Measurements from ENCODE around the gene POFUT1. TPM values are rescaled to one million over a fixed set of nuclear protein-coding genes. Genes with fewer than 3 reads are reported as not detected.

POFUT1 gene
- total and polyA plus RNA-seq, 2 donors (not counting 3 experiments of a cell fraction or from before 2014, with no cell fraction given), result 29.0 to 51.4 TPM

DNA sequence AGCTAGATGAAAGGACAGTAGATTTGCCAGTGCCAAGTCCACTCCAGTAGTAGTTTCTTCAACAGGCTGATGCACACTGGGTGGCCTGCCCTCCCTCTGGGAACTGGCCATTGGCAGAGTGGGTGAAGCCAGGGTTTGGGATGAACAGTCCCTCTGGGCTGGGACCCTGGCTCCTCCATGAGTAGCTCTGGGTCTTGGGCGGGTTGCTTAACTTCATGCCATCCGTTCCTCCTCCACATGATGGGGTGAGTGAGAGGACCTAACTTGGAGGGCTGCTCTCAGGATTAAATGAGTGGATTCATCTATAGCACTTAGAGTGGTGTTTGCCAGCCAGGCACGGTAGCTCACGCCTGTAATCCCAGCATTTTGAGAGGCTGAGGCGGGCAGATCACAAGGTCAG, 47.3 kb upstream of the POFUT1 start:
- H3K9me3 ChIP-seq (replicated peaks; ENCODE audit: control insufficient read depth, insufficient read depth, low read length), result no peaks in the 10 kb centered on the region
- H3K9ac ChIP-seq (replicated peaks; ENCODE audit: extremely low read depth, insufficient read depth, low read length), result no peak overlapping the region
- intact Hi-C loops (cut with micrococcal nuclease) (loop anchor here (10.0 kb wide), 1 partner anchor 284 kb away; no protein-coding TSS in a partner anchor), dilution Hi-C loops (cut with MboI; ENCODE audit: extremely low pct_ligation_motif_present, low sequenced_read_pairs) (no loop called here)
- H3K4me1 ChIP-seq (ENCODE audit: control insufficient read depth, extremely low read depth, insufficient read depth, low read length), result peaks cover 5% of the 10 kb centered on the region
- no peak overlapping the region for H3K4me2 ChIP-seq (ENCODE audit: insufficient read depth, low read length)
- H3K27ac ChIP-seq (ENCODE audit: insufficient read depth, low read depth, low read length), result no peak overlapping the region
- H2AFZ ChIP-seq (ENCODE audit: low read depth, low read length), result no peak overlapping the region
- no peak overlapping the region for H3K4me3 ChIP-seq (replicated peaks in 1 of 3; ENCODE audit: insufficient read depth in 1 of 3, low read depth in 1 of 3, low read length in 3 of 3)
- H3K9me1 ChIP-seq (replicated peaks; ENCODE audit: control insufficient read depth, extremely low read depth, insufficient read depth, low read length), result no peaks in the 10 kb centered on the region
- no peaks in the 10 kb centered on the region for H3K27me3 ChIP-seq (ENCODE audit: control insufficient read depth in 2 of 2, insufficient read depth in 2 of 2, low read length in 2 of 2)
- peaks cover 11 to 41% of the 10 kb centered on the region in 2 experiments for H3K36me3 ChIP-seq (ENCODE audit: control insufficient read depth in 2 of 2, extremely low read depth in 1 of 2, insufficient read depth in 2 of 2, low read length in 2 of 2)
- BruUV-seq (replicated peaks), result no TSS peak
- DNase-seq (ENCODE audit: low read depth, low spot score) (no peak), FAIRE-seq (no peak)
- TF ChIP-seq, protein P1, sequence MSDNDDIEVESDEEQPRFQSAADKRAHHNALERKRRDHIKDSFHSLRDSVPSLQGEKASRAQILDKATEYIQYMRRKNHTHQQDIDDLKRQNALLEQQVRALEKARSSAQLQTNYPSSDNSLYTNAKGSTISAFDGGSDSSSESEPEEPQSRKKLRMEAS (IDR thresholded peaks at IDR 0.05; ENCODE audit: insufficient read depth, insufficient read length), result no peak
- TF ChIP-seq FOS (IDR thresholded peaks at IDR 0.05; ENCODE audit: borderline replicate concordance, insufficient read depth, low read length) (no peak), EZH2 (IDR thresholded peaks at IDR 0.05; ENCODE audit: borderline replicate concordance, low read depth, low read length, severe bottlenecking) (no peak), GATA2 (IDR thresholded peaks at IDR 0.05; ENCODE audit: insufficient read depth, insufficient read length, low read depth, low read length) (no peak), POLR2A (IDR thresholded peaks at IDR 0.05; ENCODE audit: low read depth, low read length) (no peak), JUN (IDR thresholded peaks at IDR 0.05; ENCODE audit: borderline replicate concordance, insufficient read depth, insufficient read length, low read depth) (no peak), POLR2AphosphoS5 (IDR thresholded peaks at IDR 0.05; ENCODE audit: insufficient read depth, low read depth, low read length) (no peak), MYC (IDR thresholded peaks at IDR 0.05; ENCODE audit: low read depth, low read length) (no peak)
- TF ChIP-seq, protein P2, sequence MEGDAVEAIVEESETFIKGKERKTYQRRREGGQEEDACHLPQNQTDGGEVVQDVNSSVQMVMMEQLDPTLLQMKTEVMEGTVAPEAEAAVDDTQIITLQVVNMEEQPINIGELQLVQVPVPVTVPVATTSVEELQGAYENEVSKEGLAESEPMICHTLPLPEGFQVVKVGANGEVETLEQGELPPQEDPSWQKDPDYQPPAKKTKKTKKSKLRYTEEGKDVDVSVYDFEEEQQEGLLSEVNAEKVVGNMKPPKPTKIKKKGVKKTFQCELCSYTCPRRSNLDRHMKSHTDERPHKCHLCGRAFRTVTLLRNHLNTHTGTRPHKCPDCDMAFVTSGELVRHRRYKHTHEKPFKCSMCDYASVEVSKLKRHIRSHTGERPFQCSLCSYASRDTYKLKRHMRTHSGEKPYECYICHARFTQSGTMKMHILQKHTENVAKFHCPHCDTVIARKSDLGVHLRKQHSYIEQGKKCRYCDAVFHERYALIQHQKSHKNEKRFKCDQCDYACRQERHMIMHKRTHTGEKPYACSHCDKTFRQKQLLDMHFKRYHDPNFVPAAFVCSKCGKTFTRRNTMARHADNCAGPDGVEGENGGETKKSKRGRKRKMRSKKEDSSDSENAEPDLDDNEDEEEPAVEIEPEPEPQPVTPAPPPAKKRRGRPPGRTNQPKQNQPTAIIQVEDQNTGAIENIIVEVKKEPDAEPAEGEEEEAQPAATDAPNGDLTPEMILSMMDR (IDR thresholded peaks at IDR 0.05; ENCODE audit: extremely low read depth in 1 of 2, insufficient read depth in 1 of 2, low read depth in 1 of 2, low read length in 2 of 2), result no peak
- H3K79me2 ChIP-seq (ENCODE audit: control insufficient read depth, insufficient read depth, low read length), result no peaks in the 10 kb centered on the region
- POLR2A ChIA-PET, result interaction anchor here (1.3 kb wide), 1 partner anchor 11 kb away, joined by 3 read pairs; no protein-coding TSS in a partner anchor
- CTCF ChIA-PET, result no interaction called here
- H4K20me1 ChIP-seq (replicated peaks; ENCODE audit: control insufficient read depth, extremely low read depth, insufficient read depth, low read length), result no peaks in the 10 kb centered on the region
